OCI-LY7 (cell line): ENCODE data around the gene ARHGAP24.

Source experiments
- CTCF ChIP-seq: fragments of 200-600 bp; sonication (generic); conservative IDR thresholded peaks from 2 replicates; pipeline ENCODE4 v1.5.1; 2014; ENCODE audit warnings: mild to moderate bottlenecking, antibody characterized with exemption, low read length, moderate library complexity, mixed read lengths
- EZH2phosphoT487 ChIP-seq: fragments of 200-600 bp; sonication (generic); IDR thresholded peaks from 2 replicates; pipeline ENCODE4 v1.6.1; 2018; ENCODE audit warnings: low read depth, borderline replicate concordance, mild to moderate bottlenecking, mixed run types, antibody characterized with exemption, low read length, moderate library complexity, mixed read lengths

GRCh38 chr4:85805891-85806290 lies 330.9 kb downstream of the ARHGAP24 start:
- TF ChIP-seq EZH2phosphoT487 (no peak), CTCF (no peak)
